K562 (cell line): ENCODE results near the gene ANKRD27. TPM values are rescaled to one million over a fixed set of nuclear protein-coding genes. Genes with fewer than 3 reads are reported as not detected.
"Not testable (repeated sequence)": the region's sequence is repeated elsewhere in the genome, so short reads cannot be mapped to it uniquely, and the experiment has no call there.

Experiments used
- ATAC-seq: fragments of 200-7000 bp; cut with Tn5 transposase; 3 replicates; pipeline ENCODE4 v1.9.1; 2020; ENCODE audit warnings: moderate library complexity
- BruUV-seq: library from RNA; stranded (reverse); fragments of 400-500 nt; replicated peaks from 2 replicates; lab custom pipeline; 2021; lab: Mats Ljungman, UMichigan
- CTCF ChIA-PET: fragments of 300-600 bp; formaldehyde crosslinking; extraction: SDS; loops from one replicate; lab custom pipeline; 2021; ENCODE audit warnings: low intra/inter-chr PET ratio; lab: Yijun Ruan, JAX
- POLR2A ChIA-PET: fragments of 300-600, 350-650 bp; sonication (Branson Sonifier 250); formaldehyde crosslinking; extraction: SDS; loops from one replicate; lab custom pipeline; 2021; ENCODE audit warnings: antibody characterized with exemption, inconsistent platforms; lab: Yijun Ruan, JAX
- DNase-seq, 4 experiments: peaks; one replicate each; pipeline versions ENCODE4 v3.0.0 to v3.0.0-alpha.2; 2011 to 2018; ENCODE audit warnings: low spot score in 3 of 4, mixed read lengths in 3 of 4; ENCODE audit errors: extremely low read depth in 1 of 4
- FAIRE-seq: peaks from 2 replicates; lab custom pipeline; 2011; peaks lifted over from hg19 to GRCh38; lab: Jason Lieb, UNC
- H2AFZ ChIP-seq: 2 replicates; pipeline ENCODE4 v1.6.0; 2011; ENCODE audit warnings: low read depth, low read length, control low read depth, inconsistent platforms
- H3K27ac ChIP-seq: fragments of 200-600 bp; 3 replicates; pipeline ENCODE4 v1.8.0; 2011; ENCODE audit warnings: low read depth, mild to moderate bottlenecking, control low read depth, inconsistent platforms, low read length, moderate library complexity, mixed read lengths; ENCODE audit errors: extremely low read depth
- H3K27me3 ChIP-seq, 2 experiments: fragments of 300-600 bp in 1 of 2; 2 replicates in 1 of 2; 3 replicates in 1 of 2; pipeline versions ENCODE4 v1.6.0 to v1.8.0; 2011; ENCODE audit warnings: inconsistent platforms in 2 of 2, low read length in 2 of 2, mild to moderate bottlenecking in 1 of 2, mixed read lengths in 1 of 2, moderate library complexity in 1 of 2; ENCODE audit not compliant: control insufficient read depth in 2 of 2, insufficient read depth in 2 of 2
- H3K36me3 ChIP-seq: fragments of 300-600 bp; 3 replicates; pipeline ENCODE4 v1.8.0; 2011; ENCODE audit warnings: mild to moderate bottlenecking, low read length, inconsistent platforms; ENCODE audit not compliant: control insufficient read depth, insufficient read depth
- H3K4me1 ChIP-seq, 2 experiments: fragments of 200-600 bp in 1 of 2; replicated peaks in 1 of 2; 2 replicates in 1 of 2; 3 replicates in 1 of 2; pipeline versions ENCODE4 v1.5.1 to v1.8.0; 2011; ENCODE audit warnings: inconsistent platforms in 2 of 2, low read length in 2 of 2, mild to moderate bottlenecking in 1 of 2, mixed read lengths in 1 of 2, moderate library complexity in 1 of 2; ENCODE audit not compliant: control insufficient read depth in 2 of 2, insufficient read depth in 2 of 2
- H3K4me2 ChIP-seq: 2 replicates; pipeline ENCODE4 v1.6.1; 2011; ENCODE audit warnings: low read length, control low read depth, inconsistent platforms, mixed read lengths; ENCODE audit not compliant: insufficient read depth
- H3K4me3 ChIP-seq: fragments of 200-600 bp; sonication (generic), shearing (Covaris generic); 2 replicates; pipeline ENCODE4 v1.5.1; 2016; ENCODE audit warnings: control low read depth, inconsistent platforms
- H3K79me2 ChIP-seq: fragments of 200-600 bp; 3 replicates; pipeline ENCODE4 v1.8.0; 2011; ENCODE audit warnings: low read length, inconsistent platforms; ENCODE audit not compliant: control insufficient read depth, insufficient read depth
- H3K9ac ChIP-seq, 2 experiments: 2 replicates each; pipeline versions ENCODE4 v1.6.0 to v1.6.1; 2011; ENCODE audit warnings: low read depth in 2 of 2, low read length in 2 of 2, control low read depth in 1 of 2, inconsistent platforms in 1 of 2, mild to moderate bottlenecking in 1 of 2, mixed read lengths in 1 of 2; ENCODE audit not compliant: insufficient read depth in 1 of 2
- H3K9me1 ChIP-seq: one replicate; pipeline ENCODE4 v1.6.0; 2011; ENCODE audit warnings: inconsistent platforms, mild to moderate bottlenecking, low read length, moderate library complexity; ENCODE audit not compliant: control insufficient read depth, insufficient read depth
- H3K9me3 ChIP-seq: replicated peaks from 2 replicates; pipeline ENCODE4 v1.5.1; 2011; ENCODE audit warnings: low read depth, low read length, inconsistent platforms; ENCODE audit not compliant: control insufficient read depth, insufficient read depth
- H4K20me1 ChIP-seq: replicated peaks from 2 replicates; pipeline ENCODE4 v1.6.1; 2011; ENCODE audit warnings: low read length, inconsistent platforms, mixed read lengths; ENCODE audit not compliant: control insufficient read depth, insufficient read depth
- BCOR ChIP-seq: fragments of 450-650 bp; IDR thresholded peaks from 2 replicates; pipeline ENCODE4 v1.6.1; 2016
- TRIM28 ChIP-seq: fragments of 450-650 bp; IDR thresholded peaks from 2 replicates; pipeline ENCODE4 v1.6.1; 2017
- ZNF184 ChIP-seq: sonication (generic); formaldehyde crosslinking; IDR thresholded peaks from 2 replicates; pipeline ENCODE4 v1.5.0; 2020; ENCODE audit warnings: missing genetic modification reagents
- WGBS: fragments of 100-300 bp; shearing (Covaris generic); methylation state at CpG from one replicate; pipeline ENCODE4 v1.1.6; 2016; ENCODE audit warnings: low coverage, mixed read lengths; ENCODE audit not compliant: insufficient coverage; ENCODE audit errors: missing lambda C conversion rate; 5-methylcytosine and 5-hydroxymethylcytosine counted together
- in situ Hi-C: fragments of 300-500 bp; cut with MboI; formaldehyde crosslinking; loops from 4 replicates; pipeline ENCODE4 v1.15.0; 2018; ENCODE audit warnings: inconsistent platforms, mixed read lengths
- intact Hi-C: fragments of 100-400 bp; cut with micrococcal nuclease; formaldehyde crosslinking; loops from 2 replicates; pipeline ENCODE4 v1.14.2; 2022
- polyA plus RNA-seq, 8 experiments: library from polyadenylated mRNA; depleted of rRNA in 4 of 8; stranded (reverse) in 5 of 8; unstranded in 3 of 8; fragments of >200 nt; fragmentation: Nextera tagmentation in 2 of 8; fragmentation: Illumina TruSeq in 1 of 8; extraction: Ambion mirVana in 2 of 8; extraction: Trizol in 1 of 8; gene quantifications; 2 replicates each; pipeline versions ENCODE4 v1.2.1 to v1.2.3, GENCODE V29; 2011 to 2014; ENCODE audit warnings: inconsistent platforms in 1 of 8, missing spikeins in 1 of 8
- total RNA-seq, 7 experiments: library from RNA; depleted of rRNA in 6 of 7; stranded (reverse); fragments of >200 nt in 6 of 7; fragmentation: Illumina TruSeq in 2 of 7; extraction: Trizol in 2 of 7; gene quantifications; 2 replicates each; pipeline versions ENCODE4 v1.2.1 to v1.2.3, GENCODE V29; 2011 to 2021; ENCODE audit warnings: low replicate concordance in 1 of 7
- TF ChIP-seq, protein P1 (sequence below), 2 experiments: fragments of 450-650 bp; IDR thresholded peaks; 2 replicates each; pipeline ENCODE4 v1.6.1; 2018; ENCODE audit warnings: mild to moderate bottlenecking in 2 of 2, low read depth in 1 of 2; ENCODE audit not compliant: partially characterized antibody in 2 of 2

Gene ANKRD27
- total and polyA plus RNA-seq, 9 of the 15 experiments (the other 6 are each of a cell fraction or from before 2014, with no cell fraction given): 5.3 to 71.3 (median 54.2) TPM

DNA sequence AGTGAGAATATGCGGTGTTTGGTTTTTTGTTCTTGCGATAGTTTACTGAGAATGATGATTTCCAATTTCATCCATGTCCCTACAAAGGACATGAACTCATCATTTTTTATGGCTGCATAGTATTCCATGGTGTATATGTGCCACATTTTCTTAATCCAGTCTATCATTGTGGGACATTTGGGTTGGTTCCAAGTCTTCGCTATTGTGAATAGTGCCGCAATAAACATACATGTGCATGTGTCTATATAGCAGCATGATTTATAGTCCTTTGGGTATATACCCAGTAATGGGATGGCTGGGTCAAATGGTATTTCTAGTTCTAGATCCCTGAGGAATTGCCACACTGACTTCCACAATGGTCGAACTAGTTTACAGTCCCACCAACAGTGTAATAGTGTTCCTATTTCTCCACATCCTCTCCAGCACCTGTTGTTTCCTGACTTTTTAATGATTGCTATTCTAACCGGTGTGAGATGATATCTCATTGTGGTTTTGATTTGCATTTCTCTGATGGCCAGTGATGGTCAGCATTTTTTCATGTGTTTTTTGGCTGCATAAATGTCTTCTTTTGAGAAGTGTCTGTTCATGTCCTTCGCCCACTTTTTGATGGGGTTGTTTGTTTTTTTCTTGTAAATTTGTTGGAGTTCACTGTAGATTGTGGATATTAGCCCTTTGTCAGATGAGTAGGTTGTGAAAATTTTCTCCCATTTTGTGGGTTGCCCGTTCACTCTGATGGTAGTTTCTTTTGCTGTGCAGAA lies 87.1 kb downstream of the ANKRD27 start:
- WGBS: 87% methylated on average over 4 of the region's 8 CpGs
- intact Hi-C loops, H3K4me2 ChIP-seq, BruUV-seq, in situ Hi-C loops, FAIRE-seq, DNase-seq, H2AFZ ChIP-seq, H3K4me3 ChIP-seq, H3K79me2 ChIP-seq, H3K9me3 ChIP-seq, H3K9me1 ChIP-seq, H4K20me1 ChIP-seq, ATAC-seq, H3K9ac ChIP-seq, H3K4me1 ChIP-seq, H3K27ac ChIP-seq, CTCF ChIA-PET, H3K27me3 ChIP-seq, POLR2A ChIA-PET: not testable (repeated sequence)
- H3K36me3 ChIP-seq: peaks cover 43% of the 10 kb centered on the region
- peak; percentile 51; the same call in 1 of the 2 replicates for TF ChIP-seq ZNF184 (CRISPR knock-in tag)
- TF ChIP-seq, protein P1, sequence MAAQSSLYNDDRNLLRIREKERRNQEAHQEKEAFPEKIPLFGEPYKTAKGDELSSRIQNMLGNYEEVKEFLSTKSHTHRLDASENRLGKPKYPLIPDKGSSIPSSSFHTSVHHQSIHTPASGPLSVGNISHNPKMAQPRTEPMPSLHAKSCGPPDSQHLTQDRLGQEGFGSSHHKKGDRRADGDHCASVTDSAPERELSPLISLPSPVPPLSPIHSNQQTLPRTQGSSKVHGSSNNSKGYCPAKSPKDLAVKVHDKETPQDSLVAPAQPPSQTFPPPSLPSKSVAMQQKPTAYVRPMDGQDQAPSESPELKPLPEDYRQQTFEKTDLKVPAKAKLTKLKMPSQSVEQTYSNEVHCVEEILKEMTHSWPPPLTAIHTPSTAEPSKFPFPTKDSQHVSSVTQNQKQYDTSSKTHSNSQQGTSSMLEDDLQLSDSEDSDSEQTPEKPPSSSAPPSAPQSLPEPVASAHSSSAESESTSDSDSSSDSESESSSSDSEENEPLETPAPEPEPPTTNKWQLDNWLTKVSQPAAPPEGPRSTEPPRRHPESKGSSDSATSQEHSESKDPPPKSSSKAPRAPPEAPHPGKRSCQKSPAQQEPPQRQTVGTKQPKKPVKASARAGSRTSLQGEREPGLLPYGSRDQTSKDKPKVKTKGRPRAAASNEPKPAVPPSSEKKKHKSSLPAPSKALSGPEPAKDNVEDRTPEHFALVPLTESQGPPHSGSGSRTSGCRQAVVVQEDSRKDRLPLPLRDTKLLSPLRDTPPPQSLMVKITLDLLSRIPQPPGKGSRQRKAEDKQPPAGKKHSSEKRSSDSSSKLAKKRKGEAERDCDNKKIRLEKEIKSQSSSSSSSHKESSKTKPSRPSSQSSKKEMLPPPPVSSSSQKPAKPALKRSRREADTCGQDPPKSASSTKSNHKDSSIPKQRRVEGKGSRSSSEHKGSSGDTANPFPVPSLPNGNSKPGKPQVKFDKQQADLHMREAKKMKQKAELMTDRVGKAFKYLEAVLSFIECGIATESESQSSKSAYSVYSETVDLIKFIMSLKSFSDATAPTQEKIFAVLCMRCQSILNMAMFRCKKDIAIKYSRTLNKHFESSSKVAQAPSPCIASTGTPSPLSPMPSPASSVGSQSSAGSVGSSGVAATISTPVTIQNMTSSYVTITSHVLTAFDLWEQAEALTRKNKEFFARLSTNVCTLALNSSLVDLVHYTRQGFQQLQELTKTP (IDR thresholded peaks at IDR 0.05; ENCODE audit: low read depth in 1 of 2, partially characterized antibody in 2 of 2): peak in 1 of 2 experiments; percentile 99
- TF ChIP-seq BCOR: 0 out of 2 replicates have a peak, but pooled peaks have one; percentile 23
- TF ChIP-seq TRIM28: 0 out of 2 replicates have a peak, but pooled peaks have one; percentile 19
